Measurements from ENCODE around the gene AQP1. TPM values are rescaled to one million over a fixed set of nuclear protein-coding genes. Genes with fewer than 3 reads are reported as not detected.

AQP1 gene
- polyA plus RNA-seq, 2 donors = 28.9 to 49.8 TPM

DNA sequence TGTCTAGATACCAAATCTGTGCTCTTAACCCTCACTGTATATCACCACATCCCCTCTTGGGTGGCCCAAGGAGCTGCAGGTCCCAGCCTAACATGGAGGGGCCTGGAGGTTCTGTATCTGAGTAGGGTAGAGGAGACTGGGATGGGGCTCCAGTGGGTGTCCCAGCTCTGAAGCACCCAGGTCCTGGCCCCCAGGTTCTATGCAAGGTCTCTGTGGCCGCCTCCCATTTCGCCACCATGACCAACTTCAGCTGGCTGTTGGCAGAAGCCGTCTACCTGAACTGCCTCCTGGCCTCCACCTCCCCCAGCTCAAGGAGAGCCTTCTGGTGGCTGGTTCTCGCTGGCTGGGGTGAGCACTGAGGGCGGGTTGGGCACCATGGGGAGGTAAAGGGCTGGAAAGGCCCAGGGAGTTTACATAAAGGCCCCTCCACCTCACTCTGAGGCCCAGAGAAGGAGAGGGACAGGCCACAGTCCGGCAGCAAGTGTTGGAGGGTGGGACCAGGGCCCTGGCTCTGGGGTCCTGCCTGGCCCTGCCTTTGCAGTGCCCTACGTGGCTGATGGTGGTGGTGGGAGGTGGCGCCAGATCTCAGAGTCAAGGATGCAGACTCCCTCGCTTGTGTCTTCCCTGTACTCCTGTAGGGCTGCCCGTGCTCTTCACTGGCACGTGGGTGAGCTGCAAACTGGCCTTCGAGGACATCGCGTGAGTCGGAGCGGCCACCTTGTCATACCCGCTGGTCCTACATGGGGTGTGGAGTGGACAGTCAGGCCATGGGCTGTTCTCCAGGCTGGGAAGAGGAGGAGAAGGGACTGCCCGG lies 62.3 kb downstream of the AQP1 start:
- Histone ChIP-seq H3K4me3 (ENCODE audit: low read depth in 1 of 2, low read length in 2 of 2) (no peak overlapping the region), H3K27ac (ENCODE audit: low read depth in 2 of 2, low read length in 1 of 2) (no peak overlapping the region), H3K4me1 (ENCODE audit: control insufficient read depth in 2 of 2, insufficient read depth in 2 of 2, low read length in 1 of 2) (no peaks in the 10 kb centered on the region), H3K36me3 (ENCODE audit: control insufficient read depth in 2 of 2, insufficient read depth in 2 of 2, low read length in 1 of 2) (no peaks in the 10 kb centered on the region), H3K9me3 (ENCODE audit: control insufficient read depth in 2 of 2, insufficient read depth in 1 of 2, low read depth in 1 of 2, low read length in 1 of 2) (no peaks in the 10 kb centered on the region), H3K27me3 (ENCODE audit: control insufficient read depth in 1 of 2, insufficient read depth in 2 of 2, low read length in 2 of 2) (no peaks in the 10 kb centered on the region)
- 94% methylated on average over 18 of the region's 18 CpGs for WGBS, 2 donors

- no peak overlapping the region for H3K4me3 ChIP-seq (ENCODE audit: low read depth in 1 of 2, low read length in 2 of 2)
- H3K27ac ChIP-seq (ENCODE audit: low read depth in 2 of 2, low read length in 1 of 2) = no peak overlapping the region
- no peaks in the 10 kb centered on the region for H3K9me3 ChIP-seq (ENCODE audit: control insufficient read depth in 2 of 2, insufficient read depth in 1 of 2, low read depth in 1 of 2, low read length in 1 of 2)
- 17% methylated on average over 7 of the region's 7 CpGs for WGBS, 2 donors
- H3K36me3 ChIP-seq (ENCODE audit: control insufficient read depth in 2 of 2, insufficient read depth in 2 of 2, low read length in 1 of 2) = no peaks in the 10 kb centered on the region
- H3K4me1 ChIP-seq (ENCODE audit: control insufficient read depth in 2 of 2, insufficient read depth in 2 of 2, low read length in 1 of 2) = no peaks in the 10 kb centered on the region
- peaks cover 0 to 3% of the 10 kb centered on the region in 2 donors for H3K27me3 ChIP-seq (ENCODE audit: control insufficient read depth in 1 of 2, insufficient read depth in 2 of 2, low read length in 2 of 2)
These were observed 63.1 kb downstream of the AQP1 start for GRCh38 chr7:30974605-30975255.

Other genes with a start within 250 kb of the AQP1 start
- under 1 TPM; 0.04 to 0.06 TPM for gene CRHR2, start 229.4 kb upstream of the AQP1 start, polyA plus RNA-seq
- gene INMT, start 159.7 kb upstream of the AQP1 start, polyA plus RNA-seq = 1 to 10 TPM; 2.4 to 4.5 TPM
- gene MINDY4, start 140.4 kb upstream of the AQP1 start, polyA plus RNA-seq = 1 to 10 TPM; 1.3 to 1.4 TPM
- not detected for gene GHRHR, start 52.1 kb downstream of the AQP1 start, polyA plus RNA-seq
- gene ADCYAP1R1, start 140.5 kb downstream of the AQP1 start, polyA plus RNA-seq = under 1 TPM; 0.11 to 0.12 TPM

Data from esophagus (tissue), 2 donors.